Measurements from ENCODE around the gene PDPN. TPM values are rescaled to one million over a fixed set of nuclear protein-coding genes. Genes with fewer than 3 reads are reported as not detected.

Gene PDPN
- not detected in 2 replicates for total RNA-seq (2011; cell fraction: chromatin; rRNA removed; ENCODE audit: low replicate concordance)
- not detected in 2 replicates for total RNA-seq (2011; cell fraction: nucleolus; rRNA removed)
- not detected in 2 replicates for total RNA-seq (2011; cell fraction: nucleoplasm; rRNA removed)
- not detected in 2 replicates for total RNA-seq (2014; rRNA removed)
- total RNA-seq (2014; rRNA removed; fragmentation: Illumina TruSeq; extraction: Trizol): not detected in 2 replicates
- not detected in 2 replicates for total RNA-seq (2015; rRNA removed; fragmentation: Illumina TruSeq; extraction: Trizol)
- total RNA-seq (2021): 0.11 and 0.25 TPM in 2 replicates
- not detected in 2 replicates for polyA plus RNA-seq (2011; rRNA removed)
- not detected in 2 replicates for polyA plus RNA-seq (2011; cell fraction: cytosol; rRNA removed)
- polyA plus RNA-seq (2011; cell fraction: nucleus; rRNA removed): not detected in 2 replicates
- polyA plus RNA-seq (2012): 0.09 TPM in 1 of 2 replicates, not detected in the other
- polyA plus RNA-seq (2014; fragmentation: Illumina TruSeq; extraction: Trizol): not detected in 2 replicates
- polyA plus RNA-seq (2014; fragmentation: Nextera tagmentation; extraction: Ambion mirVana): not detected
- polyA plus RNA-seq (2014; rRNA removed): not detected in 2 replicates
- not detected in 2 replicates for polyA minus RNA-seq (2011; rRNA and poly(A)+ RNA removed)
- not detected in 2 replicates for polyA minus RNA-seq (2011; cell fraction: cytosol; rRNA and poly(A)+ RNA removed)
- not detected in 2 replicates for polyA minus RNA-seq (2011; cell fraction: nucleus; rRNA and poly(A)+ RNA removed)
- Bru-seq, nascent RNA: not detected
- BruChase-seq, experiment 1, labeled RNA remaining after a 2-hour chase: not detected
- BruChase-seq, experiment 2, labeled RNA remaining after a 6-hour chase: not detected
- long read RNA-seq, experiment 1: 0 reads
- long read RNA-seq, experiment 2: 0 reads
- long read RNA-seq, experiment 3: 0 reads

GRCh38 chr1:13583595-13583965 is at the start of gene PDPN:
PDPN (plus strand) TSS chr1:13583832; CDS start chr1:13584034, 202 bp downstream.
- H3K27me3 ChIP-seq (ENCODE audit: control insufficient read depth in 2 of 2, insufficient read depth in 2 of 2, low read length in 2 of 2): peaks cover 44 to 60% of the 10 kb centered on the region in 2 experiments
- H3K4me2 ChIP-seq (ENCODE audit: insufficient read depth, low read length): no peak within 1 kb of the TSS
- DNase-seq (ENCODE audit: extremely low read depth in 1 of 4, low spot score in 3 of 4) (no peak), ATAC-seq (no peak), FAIRE-seq (no peak)
- no peak for TF ChIP-seq ZNF561 (CRISPR knock-in tag; conservative IDR thresholded peaks at IDR 0.05)
- no peak for TF ChIP-seq ZNF75A (CRISPR knock-in tag; IDR thresholded peaks at IDR 0.05)
- TF ChIP-seq ILK (tag; IDR thresholded peaks at IDR 0.05; ENCODE audit: borderline replicate concordance, low read depth): no peak
- TF ChIP-seq ZNF696 (CRISPR knock-in tag; conservative IDR thresholded peaks at IDR 0.05): no peak
- TF ChIP-seq SMARCC2 (IDR thresholded peaks at IDR 0.05; ENCODE audit: low read depth): no peak
- H2AFZ ChIP-seq (ENCODE audit: low read depth, low read length): no peak within 1 kb of the TSS
- in situ Hi-C loops (cut with MboI) (no loop called here), intact Hi-C loops (cut with micrococcal nuclease) (no loop called here)
- H3K4me1 ChIP-seq (replicated peaks in 1 of 2; ENCODE audit: control insufficient read depth in 2 of 2, insufficient read depth in 2 of 2, low read length in 2 of 2): peaks cover 0 to 4% of the 10 kb centered on the region in 2 experiments; a peak in 1 of 5 replicates
- no peaks in the 10 kb centered on the region; the same call in 1 of the 2 replicates for H4K20me1 ChIP-seq (replicated peaks; ENCODE audit: control insufficient read depth, insufficient read depth, low read length)
- no peaks in the 10 kb centered on the region for H3K36me3 ChIP-seq (ENCODE audit: control insufficient read depth, insufficient read depth, low read length)
- no peaks in the 10 kb centered on the region for H3K9me1 ChIP-seq (ENCODE audit: control insufficient read depth, insufficient read depth, low read length)
- ChIA-PET POLR2A (interaction anchor here (0.8 kb wide), 1 partner anchor 10 kb away, joined by 3 read pairs; no protein-coding TSS in a partner anchor), CTCF (ENCODE audit: low intra/inter-chr PET ratio) (no interaction called here)
- no peak within 1 kb of the TSS for H3K27ac ChIP-seq (ENCODE audit: extremely low read depth, low read depth, low read length)
- H3K4me3 ChIP-seq: no peak within 1 kb of the TSS
- no TSS peak for BruUV-seq (replicated peaks)
- H3K9ac ChIP-seq (ENCODE audit: insufficient read depth in 1 of 2, low read depth in 2 of 2, low read length in 2 of 2): no peak within 1 kb of the TSS; a peak in 1 of 4 replicates
- WGBS (ENCODE audit: insufficient coverage, low coverage, missing lambda C conversion rate): 2% methylated on average over 28 of the region's 29 CpGs
- H3K9me3 ChIP-seq (replicated peaks; ENCODE audit: control insufficient read depth, insufficient read depth, low read depth, low read length): no peaks in the 10 kb centered on the region
- H3K79me2 ChIP-seq (ENCODE audit: control insufficient read depth, insufficient read depth, low read length): no peaks in the 10 kb centered on the region

All from K562 (cell line).